GF-D8 (cell line): ENCODE results near the gene ORM1.
"Not testable (repeated sequence)": the region's sequence is repeated elsewhere in the genome, so short reads cannot be mapped to it uniquely, and the experiment has no call there.

ENCODE experiments used
- DNase-seq: peaks from one replicate; lab custom pipeline; 2025; lab: John Stamatoyannopoulos, UW

Gene ORM1

GRCh38 chr9:114322831-114323531, at the start of gene ORM1:
TSS of gene ORM1 (plus strand) at chr9:114323098. CDS start at chr9:114323134, 36 bp downstream.
- not testable (repeated sequence) for DNase-seq

- no peak for DNase-seq
Measured at GRCh38 chr9:114273461-114273881, 49.4 kb upstream of the ORM1 start.

GRCh38 chr9:114274217-114274616, 48.7 kb upstream of the ORM1 start:
- DNase-seq = no peak

GRCh38 chr9:114275246-114276004, 47.5 kb upstream of the ORM1 start:
- DNase-seq = no peak

- no peak for DNase-seq
Measured at GRCh38 chr9:114276908-114277821, 45.7 kb upstream of the ORM1 start.

GRCh38 chr9:114278356-114278755, 44.5 kb upstream of the ORM1 start:
- DNase-seq = no peak

- no peak for DNase-seq
Measured at GRCh38 chr9:114278881-114279570, 43.9 kb upstream of the ORM1 start.

- no peak for DNase-seq
Measured at GRCh38 chr9:114279693-114280092, 43.2 kb upstream of the ORM1 start.

GRCh38 chr9:114280636-114281472, 42.0 kb upstream of the ORM1 start:
- DNase-seq = no peak

GRCh38 chr9:114281473-114282103, 41.3 kb upstream of the ORM1 start:
- no peak for DNase-seq

- DNase-seq = no peak
Measured at GRCh38 chr9:114282104-114282485, 40.8 kb upstream of the ORM1 start.

GRCh38 chr9:114282507-114282906, 40.4 kb upstream of the ORM1 start:
- DNase-seq = no peak

- no peak for DNase-seq
Measured at GRCh38 chr9:114282926-114283325, 40.0 kb upstream of the ORM1 start.

GRCh38 chr9:114283551-114284111, 39.3 kb upstream of the ORM1 start:
- no peak for DNase-seq

- no peak for DNase-seq
Measured at GRCh38 chr9:114284316-114285060, 38.4 kb upstream of the ORM1 start.

GRCh38 chr9:114285166-114285867, 37.6 kb upstream of the ORM1 start:
- no peak for DNase-seq

- DNase-seq = no peak
Measured at GRCh38 chr9:114286146-114286679, 36.7 kb upstream of the ORM1 start.

- DNase-seq = no peak
Measured at GRCh38 chr9:114287001-114287762, 35.7 kb upstream of the ORM1 start.
